Measurements from ENCODE around the gene TMEM185A. TPM values are rescaled to one million over a fixed set of nuclear protein-coding genes. Genes with fewer than 3 reads are reported as not detected.
"Not testable (repeated sequence)": the region's sequence is repeated elsewhere in the genome, so short reads cannot be mapped to it uniquely, and the experiment has no call there.

The TMEM185A gene
- polyA plus RNA-seq, 1 donor from 2014 or later, result 36.5 TPM

DNA sequence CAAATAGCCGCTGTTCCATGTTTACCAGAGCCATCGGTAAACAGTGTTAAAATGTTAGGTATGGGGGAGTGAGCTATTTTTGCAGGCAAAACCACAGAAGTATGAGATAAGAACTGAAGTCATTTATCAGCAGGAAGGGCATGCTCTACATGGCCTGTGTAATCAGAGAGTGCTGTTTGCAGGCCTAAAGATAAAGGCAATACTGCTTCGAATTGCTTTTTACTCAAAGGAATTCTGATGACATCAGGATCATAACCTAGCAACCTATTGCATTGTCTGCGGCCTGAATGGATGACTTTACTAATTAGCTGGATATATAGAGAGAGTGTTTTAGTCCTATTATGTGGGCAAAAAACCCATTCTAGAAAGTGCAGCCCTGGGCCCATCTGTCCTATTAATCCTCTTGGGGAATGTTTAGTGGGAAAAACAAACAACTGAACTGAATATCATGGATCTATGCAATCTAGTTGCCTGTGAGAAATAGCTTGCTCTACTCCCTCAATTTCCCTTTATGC lies 47.6 kb upstream of the TMEM185A start:
- H4K20me1 ChIP-seq (ENCODE audit: insufficient read depth); H2AFZ ChIP-seq (ENCODE audit: low read depth, low read length); H3F3A ChIP-seq (ENCODE audit: insufficient read depth, low read length, poor library complexity, severe bottlenecking); H3K4me3 ChIP-seq (ENCODE audit: low read length); H3K9me2 ChIP-seq (ENCODE audit: insufficient read depth, low read length); H3K36me3 ChIP-seq (ENCODE audit: insufficient read depth, low read length); H3K27ac ChIP-seq (ENCODE audit: low read length); H3K9me3 ChIP-seq (ENCODE audit: low read length); H3K4me2 ChIP-seq (ENCODE audit: low read length); H3K9ac ChIP-seq (ENCODE audit: low read length); H3K27me3 ChIP-seq (ENCODE audit: insufficient read depth, low read depth, low read length); H3K79me2 ChIP-seq (replicated peaks; ENCODE audit: insufficient read depth, low read length): not testable (repeated sequence)

DNA sequence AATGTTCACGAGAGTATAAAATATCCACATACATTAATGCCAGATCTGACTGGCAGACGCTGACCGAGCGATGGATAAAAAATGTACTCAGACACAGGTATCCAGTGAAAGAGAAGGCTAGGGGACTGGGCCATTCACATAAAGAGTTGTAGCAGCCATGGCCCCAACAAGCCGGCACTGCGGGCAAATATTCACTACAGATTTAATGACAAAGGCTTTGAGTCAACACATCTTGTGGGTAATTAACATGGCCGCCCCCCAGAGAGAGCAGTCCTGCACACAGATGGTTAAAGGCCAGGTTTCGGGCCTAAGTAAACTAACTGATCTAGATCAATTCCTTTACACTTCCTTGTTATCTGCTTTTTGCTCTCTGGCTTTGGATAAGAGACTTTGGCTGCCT lies 44.0 kb upstream of the TMEM185A start:
- H3K4me2 ChIP-seq (ENCODE audit: low read length); H3K36me3 ChIP-seq (ENCODE audit: insufficient read depth, low read length); H3F3A ChIP-seq (ENCODE audit: insufficient read depth, low read length, poor library complexity, severe bottlenecking); H3K9ac ChIP-seq (ENCODE audit: low read length); H3K4me3 ChIP-seq (ENCODE audit: low read length); H3K27me3 ChIP-seq (ENCODE audit: insufficient read depth, low read depth, low read length); H3K9me2 ChIP-seq (ENCODE audit: insufficient read depth, low read length); H3K9me3 ChIP-seq (ENCODE audit: low read length); H4K20me1 ChIP-seq (ENCODE audit: insufficient read depth); H3K27ac ChIP-seq (ENCODE audit: low read length); H2AFZ ChIP-seq (ENCODE audit: low read depth, low read length); H3K79me2 ChIP-seq (replicated peaks; ENCODE audit: insufficient read depth, low read length): not testable (repeated sequence)

DNA sequence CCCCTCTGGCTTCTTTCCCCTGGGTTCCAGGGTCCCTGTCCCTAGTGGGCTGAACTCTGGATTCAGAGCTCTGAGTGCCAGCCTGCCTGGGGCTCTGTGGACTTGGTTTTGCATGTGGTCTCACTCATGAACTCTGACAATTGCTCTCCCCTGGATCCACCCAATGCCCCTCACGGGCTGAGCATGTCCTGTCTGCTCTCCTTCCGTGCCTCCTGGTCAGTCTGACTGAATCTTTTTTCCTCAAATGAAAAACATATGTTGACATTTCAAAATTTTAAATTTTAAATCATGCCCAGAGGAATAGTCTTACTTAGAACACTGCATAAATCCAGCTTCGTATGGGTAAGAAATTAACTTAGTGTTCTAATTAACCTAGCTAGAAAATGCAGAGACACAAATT lies 43.5 kb upstream of the TMEM185A start:
- not testable (repeated sequence) for H3K27ac ChIP-seq (ENCODE audit: low read length); H3F3A ChIP-seq (ENCODE audit: insufficient read depth, low read length, poor library complexity, severe bottlenecking); H3K4me2 ChIP-seq (ENCODE audit: low read length); H3K36me3 ChIP-seq (ENCODE audit: insufficient read depth, low read length); H4K20me1 ChIP-seq (ENCODE audit: insufficient read depth); H2AFZ ChIP-seq (ENCODE audit: low read depth, low read length); H3K9ac ChIP-seq (ENCODE audit: low read length); H3K4me3 ChIP-seq (ENCODE audit: low read length); H3K9me3 ChIP-seq (ENCODE audit: low read length); H3K9me2 ChIP-seq (ENCODE audit: insufficient read depth, low read length); H3K27me3 ChIP-seq (ENCODE audit: insufficient read depth, low read depth, low read length); H3K79me2 ChIP-seq (replicated peaks; ENCODE audit: insufficient read depth, low read length)

DNA sequence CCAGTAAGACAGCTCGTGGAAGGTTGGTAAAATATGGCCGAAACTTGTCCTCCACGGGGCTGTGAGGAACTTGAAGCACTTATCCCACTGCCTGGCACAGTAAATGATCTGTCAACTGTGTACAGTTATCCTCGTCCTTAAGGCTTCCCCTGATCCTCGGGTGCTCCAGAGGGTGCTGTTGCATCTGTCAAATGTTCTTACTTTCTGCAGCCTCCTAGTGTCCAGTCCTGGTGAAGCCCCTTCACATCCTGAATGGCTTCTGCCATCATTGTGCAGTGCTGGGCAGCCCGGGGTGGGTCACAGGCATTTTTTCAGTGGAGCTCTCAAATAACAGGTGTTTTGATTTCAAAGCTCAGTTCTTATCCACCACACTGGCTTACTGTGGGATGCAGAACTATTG lies 29.0 kb upstream of the TMEM185A start:
- H3K27me3 ChIP-seq (ENCODE audit: insufficient read depth, low read depth, low read length); H3K36me3 ChIP-seq (ENCODE audit: insufficient read depth, low read length); H3F3A ChIP-seq (ENCODE audit: insufficient read depth, low read length, poor library complexity, severe bottlenecking); H3K4me2 ChIP-seq (ENCODE audit: low read length); H3K9ac ChIP-seq (ENCODE audit: low read length); H4K20me1 ChIP-seq (ENCODE audit: insufficient read depth); H3K4me3 ChIP-seq (ENCODE audit: low read length); H3K79me2 ChIP-seq (replicated peaks; ENCODE audit: insufficient read depth, low read length); H3K9me2 ChIP-seq (ENCODE audit: insufficient read depth, low read length); H3K9me3 ChIP-seq (ENCODE audit: low read length); H3K27ac ChIP-seq (ENCODE audit: low read length); H2AFZ ChIP-seq (ENCODE audit: low read depth, low read length): not testable (repeated sequence)

DNA sequence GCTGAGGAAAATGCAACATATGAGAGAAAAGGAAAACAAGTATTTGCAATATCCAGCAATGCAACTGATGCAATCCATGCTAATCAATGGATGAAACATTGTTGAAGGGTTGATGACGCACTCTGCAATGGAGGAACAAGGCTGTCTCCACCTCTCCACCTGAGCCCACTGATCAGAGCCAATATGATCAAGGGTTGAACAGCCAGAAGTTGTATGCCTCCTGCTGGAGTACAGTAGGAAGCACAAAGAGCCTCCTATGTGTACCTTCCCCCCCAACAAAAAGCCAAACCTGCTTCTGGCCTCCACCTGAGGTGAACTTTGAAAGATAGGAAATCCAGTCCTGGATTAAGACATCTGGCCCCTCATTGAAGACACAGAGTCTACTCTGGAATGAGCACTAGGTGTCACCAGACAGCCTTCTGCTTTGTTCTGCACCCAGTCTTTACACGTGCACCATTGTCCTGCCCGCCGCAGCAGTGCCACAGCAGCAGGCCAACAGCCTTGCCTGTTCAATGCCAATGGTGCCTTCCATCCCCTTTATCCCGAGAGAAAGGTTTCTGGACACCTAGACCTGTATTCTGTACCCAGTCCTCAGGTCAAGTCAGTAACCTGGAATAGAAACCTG lies 24.8 kb upstream of the TMEM185A start:
- H3K4me3 ChIP-seq (ENCODE audit: low read length); H3K27ac ChIP-seq (ENCODE audit: low read length); H3K9ac ChIP-seq (ENCODE audit: low read length); H4K20me1 ChIP-seq (ENCODE audit: insufficient read depth); H3K36me3 ChIP-seq (ENCODE audit: insufficient read depth, low read length); H2AFZ ChIP-seq (ENCODE audit: low read depth, low read length); H3F3A ChIP-seq (ENCODE audit: insufficient read depth, low read length, poor library complexity, severe bottlenecking); H3K27me3 ChIP-seq (ENCODE audit: insufficient read depth, low read depth, low read length); H3K4me2 ChIP-seq (ENCODE audit: low read length); H3K9me2 ChIP-seq (ENCODE audit: insufficient read depth, low read length); H3K9me3 ChIP-seq (ENCODE audit: low read length); H3K79me2 ChIP-seq (replicated peaks; ENCODE audit: insufficient read depth, low read length): not testable (repeated sequence)

All from neural cell (in vitro differentiated cells).